RPMI7951 (cell line): ENCODE measurements around the gene MPRIP. TPM values are rescaled to one million over a fixed set of nuclear protein-coding genes. Genes with fewer than 3 reads are reported as not detected.

Source experiments
- DNase-seq: peaks from one replicate; pipeline ENCODE4 v3.0.0-alpha.2; 2012; ENCODE audit warnings: low read depth
- total RNA-seq: library from RNA; depleted of rRNA; stranded (reverse); fragments of >200 nt; shearing (Covaris generic); gene quantifications from 2 replicates; pipeline ENCODE4 v1.2.3, GENCODE V29; 2014

Gene MPRIP
- total RNA-seq, 1 experiment from 2014 or later = 86.3 TPM

DNA sequence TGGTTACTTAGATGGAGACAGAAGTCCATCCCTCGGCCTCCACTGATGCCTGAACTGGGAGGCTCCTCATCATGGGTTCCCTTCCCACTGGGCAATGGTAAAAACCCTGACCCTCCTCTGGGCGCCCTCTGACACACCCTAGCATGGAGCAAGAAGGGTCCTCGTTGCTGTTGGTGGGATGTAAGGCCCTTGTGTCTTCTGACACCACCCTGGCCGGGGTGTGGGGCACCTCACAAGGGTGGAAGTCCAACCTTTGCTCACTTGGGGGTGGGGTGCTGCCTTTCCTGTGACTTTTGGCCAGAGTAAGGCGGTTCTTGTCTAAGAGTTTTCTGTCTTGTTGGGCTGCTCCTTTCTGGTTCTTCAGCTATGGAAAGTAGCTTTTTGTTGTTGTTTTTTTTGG lies 28.7 kb downstream of the MPRIP start:
- no peak for DNase-seq

DNA sequence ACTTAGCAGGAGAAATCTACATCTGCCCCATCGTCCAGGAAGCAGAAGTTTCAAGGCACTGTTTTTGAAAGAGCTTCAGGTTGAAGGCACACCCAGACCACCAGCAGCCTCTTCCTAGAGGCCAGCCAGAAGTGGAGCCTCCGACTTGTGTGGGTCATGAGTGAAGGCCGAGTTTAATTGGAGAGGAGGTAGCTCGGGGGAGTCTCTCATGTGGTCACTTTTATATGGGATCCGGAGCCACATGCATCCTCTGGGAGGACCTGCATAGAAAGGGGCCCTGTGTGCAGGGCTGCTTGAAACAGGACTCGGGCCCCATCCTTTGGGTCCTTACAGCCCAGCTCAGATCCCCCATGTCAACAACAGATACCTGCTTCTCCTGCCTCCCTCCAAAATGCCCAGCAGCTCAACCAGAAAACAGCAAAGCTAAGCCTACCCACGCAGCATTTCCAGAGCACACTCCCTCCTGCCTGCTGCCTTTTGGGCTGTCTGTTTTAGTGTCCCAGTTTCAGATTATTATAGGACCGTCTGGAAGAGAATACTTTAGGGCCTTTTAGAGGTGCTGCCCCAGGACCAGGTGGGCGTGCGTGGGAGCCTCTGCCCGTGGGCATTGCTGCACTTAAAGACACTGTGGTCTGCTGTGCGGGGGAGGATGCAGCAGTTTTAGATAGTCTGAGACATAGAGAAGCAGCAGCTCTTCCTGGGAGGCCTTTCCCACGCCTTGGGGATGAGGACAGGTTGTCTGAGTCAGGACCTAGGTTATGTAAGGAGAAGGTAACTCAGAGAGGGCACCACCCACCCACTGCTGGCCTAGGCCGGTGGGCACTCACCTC lies 29.5 kb downstream of the MPRIP start:
- peak; percentile 23 for DNase-seq

DNA sequence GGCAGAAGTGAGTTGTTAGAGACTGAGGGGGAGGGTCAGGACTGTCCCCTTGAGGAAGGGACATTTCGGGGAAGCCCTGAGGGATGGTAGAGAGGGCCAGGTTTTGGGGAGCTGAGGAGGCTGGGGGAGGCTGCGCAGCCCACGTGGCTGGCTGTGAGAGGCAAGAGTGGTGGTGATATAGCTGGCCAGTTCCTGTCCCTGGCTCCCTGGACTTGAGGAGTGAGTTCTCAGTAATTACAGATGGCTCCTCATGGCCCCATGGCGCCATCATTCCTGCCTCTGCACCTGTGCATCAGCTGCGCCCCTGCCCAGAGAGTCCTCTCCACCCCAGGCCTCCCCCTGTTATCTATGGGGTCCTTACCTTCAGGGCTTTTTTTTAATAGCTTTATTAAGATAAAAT lies 30.3 kb downstream of the MPRIP start:
- no peak for DNase-seq

DNA sequence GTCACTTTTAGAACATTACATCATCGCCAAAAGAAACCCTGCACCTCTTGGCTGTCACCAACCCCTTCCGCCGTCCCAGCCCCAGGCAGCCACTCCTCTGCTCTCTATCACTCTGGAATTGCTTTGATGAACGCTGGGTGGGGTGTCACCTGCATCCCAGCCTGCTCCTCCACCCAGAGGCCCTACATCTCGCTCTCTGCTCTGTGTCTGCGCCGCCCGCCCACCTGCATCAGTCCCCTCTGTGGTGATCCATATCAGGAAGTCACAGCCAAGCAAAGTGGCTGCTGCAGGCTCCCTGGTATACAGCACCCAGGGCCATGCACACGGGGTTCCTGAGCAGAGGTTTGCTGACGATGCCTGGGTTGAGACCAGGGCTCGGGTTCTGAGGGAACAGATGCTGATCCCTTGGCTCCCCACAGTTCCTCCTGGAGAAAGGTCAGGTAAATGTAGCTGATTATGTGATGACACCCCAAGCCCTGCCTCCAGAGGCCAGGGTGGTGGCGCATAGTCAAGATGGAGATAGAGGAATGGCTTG lies 30.8 kb downstream of the MPRIP start:
- no peak for DNase-seq

DNA sequence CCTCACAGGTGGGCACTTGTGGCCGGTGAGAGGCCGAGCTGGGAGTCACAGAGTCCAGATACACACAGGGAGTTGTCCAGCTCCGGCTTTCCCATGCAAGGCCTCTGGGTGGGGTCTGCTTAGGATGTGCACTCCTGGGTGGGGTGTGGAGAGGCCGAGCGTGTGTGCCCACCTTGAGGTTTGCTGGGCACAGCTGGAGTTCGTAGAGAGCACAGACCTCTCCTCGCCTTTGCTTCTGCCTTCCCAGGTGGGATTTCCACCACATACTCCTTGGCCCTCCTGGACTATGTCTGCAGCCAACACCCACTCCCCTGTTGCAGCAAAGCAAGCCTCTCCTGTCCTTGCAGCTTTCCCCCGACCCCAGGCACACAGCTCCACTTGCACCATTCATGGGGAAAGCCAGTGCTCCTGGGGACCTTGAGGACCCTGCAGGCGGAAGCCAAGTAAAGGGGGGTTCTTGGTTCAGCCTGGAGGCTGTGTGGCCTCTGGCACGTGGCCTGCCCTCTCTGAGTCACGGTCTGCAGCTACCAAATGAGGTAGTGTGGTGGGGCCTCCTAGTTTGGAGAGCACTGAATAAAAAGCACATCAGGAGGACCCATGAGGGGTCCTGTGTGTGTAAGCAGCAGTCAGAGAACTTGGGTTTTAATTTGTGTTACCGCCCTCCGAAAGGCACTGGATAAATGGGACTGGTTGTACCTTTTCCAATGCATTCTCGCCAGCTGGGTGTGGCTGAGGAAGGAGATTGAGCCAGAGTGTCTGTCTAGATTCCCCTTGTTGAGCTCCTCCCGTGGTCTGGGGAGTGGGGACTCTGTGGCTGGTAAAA lies 31.5 kb downstream of the MPRIP start:
- peak; percentile 58 for DNase-seq

DNA sequence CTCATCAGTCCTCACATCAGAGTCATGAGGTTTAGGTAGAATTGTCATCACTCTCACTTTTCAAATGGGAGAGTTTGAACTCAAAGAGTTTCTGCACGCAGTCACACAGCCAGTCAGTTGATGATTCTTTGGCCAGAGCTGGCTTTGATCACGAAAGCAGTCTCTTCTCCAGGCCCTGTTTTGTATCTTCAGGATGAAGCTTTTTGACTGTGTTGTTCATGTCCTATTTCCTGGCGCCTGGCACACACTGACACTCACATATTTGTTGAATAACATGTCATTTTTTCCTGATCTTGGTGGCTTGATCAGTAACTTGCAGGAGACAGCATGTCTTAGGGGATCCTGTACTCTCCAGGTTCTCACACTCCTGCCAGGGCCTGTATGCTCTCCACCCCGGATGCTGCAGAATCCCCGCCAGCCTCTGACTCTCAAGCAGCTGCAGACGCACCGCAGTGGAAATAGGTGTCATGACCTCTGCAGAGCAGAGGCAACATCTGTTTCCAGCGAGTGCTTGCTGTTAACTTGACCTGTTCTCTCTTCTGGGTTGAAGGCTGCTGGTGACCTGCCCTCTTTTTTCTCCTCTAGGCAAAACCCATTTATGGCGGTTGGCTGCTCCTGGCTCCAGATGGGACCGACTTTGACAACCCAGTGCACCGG lies 33.0 kb downstream of the MPRIP start:
- DNase-seq = peak; percentile 90

DNA sequence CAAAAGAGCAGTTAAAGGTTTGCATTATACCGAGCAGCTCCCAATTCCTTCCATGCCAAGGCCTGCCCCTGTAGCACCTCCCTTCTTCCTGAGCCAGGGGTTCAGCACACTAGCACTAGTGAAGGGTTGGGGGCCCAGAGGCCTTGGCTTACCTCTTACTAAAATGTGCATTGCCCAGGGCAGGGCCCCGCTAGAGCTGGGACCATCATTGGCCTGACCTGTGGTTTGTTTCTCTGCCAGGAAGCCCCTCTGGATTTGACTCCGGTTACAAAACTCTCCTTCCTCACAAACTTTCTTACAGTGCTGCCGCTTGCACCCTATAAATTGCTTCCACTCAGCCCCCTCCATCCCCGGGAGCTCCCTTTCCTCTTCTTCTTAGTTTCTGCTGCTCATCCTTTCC lies 33.8 kb downstream of the MPRIP start:
- no peak for DNase-seq

DNA sequence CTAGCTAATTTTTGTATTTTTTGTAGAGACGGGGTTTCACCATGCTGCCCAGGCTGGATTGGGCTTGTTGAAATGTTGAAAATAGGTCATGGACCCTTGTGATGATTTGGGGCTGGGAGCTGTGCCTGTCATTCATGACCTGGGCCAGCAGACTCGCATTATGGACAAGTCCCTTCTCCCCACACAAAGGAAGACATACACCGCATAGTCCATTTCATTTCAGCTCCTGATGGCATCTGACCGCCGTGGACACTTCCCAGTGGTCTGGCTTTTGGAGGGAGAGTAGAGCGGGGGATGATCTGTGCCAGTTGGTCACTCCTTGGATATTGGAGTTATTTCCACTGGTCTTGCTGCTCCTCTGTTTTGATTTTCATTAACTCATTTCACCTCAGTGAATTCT lies 34.8 kb downstream of the MPRIP start:
- no peak for DNase-seq

DNA sequence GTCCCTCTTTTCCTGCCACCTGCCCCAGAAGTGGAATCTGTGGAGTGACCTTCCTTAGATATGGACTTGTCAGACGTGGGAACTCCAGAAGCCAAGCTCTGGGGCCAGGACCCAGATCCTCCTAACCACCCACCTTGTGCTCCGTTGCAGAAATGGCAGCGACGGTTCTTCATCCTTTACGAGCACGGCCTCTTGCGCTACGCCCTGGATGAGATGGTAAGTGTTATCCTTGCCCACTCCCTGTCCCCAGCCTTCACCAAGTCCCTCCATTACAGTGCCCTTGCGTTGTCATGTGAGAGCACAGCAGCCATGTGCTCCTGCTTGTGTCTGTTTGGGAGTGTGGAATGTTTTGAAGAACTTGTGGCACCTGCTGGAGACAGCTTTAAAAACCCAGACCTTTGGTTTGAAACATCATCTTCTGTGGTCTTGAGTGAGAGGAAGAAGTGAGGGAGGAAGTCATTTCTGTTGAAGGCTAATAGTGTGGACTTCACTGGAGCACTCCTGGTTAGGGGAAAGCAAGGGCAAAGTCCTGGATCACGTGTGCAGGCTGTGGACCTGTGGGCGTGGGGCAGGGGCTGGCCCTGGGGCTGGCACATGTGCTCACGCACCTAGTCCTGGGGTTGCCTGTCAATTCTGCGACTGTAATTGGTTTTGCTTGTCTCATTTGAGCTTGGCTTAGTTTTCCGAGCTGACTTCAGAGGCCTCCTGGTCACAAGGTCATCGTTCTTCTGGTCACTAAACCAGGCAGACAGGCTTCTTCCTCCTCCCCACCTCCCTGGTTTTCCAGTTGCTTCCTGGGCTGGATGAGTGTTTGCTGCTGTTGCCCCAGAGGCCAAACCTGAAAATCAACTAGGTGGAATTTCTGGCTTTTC lies 35.8 kb downstream of the MPRIP start:
- no peak for DNase-seq

DNA sequence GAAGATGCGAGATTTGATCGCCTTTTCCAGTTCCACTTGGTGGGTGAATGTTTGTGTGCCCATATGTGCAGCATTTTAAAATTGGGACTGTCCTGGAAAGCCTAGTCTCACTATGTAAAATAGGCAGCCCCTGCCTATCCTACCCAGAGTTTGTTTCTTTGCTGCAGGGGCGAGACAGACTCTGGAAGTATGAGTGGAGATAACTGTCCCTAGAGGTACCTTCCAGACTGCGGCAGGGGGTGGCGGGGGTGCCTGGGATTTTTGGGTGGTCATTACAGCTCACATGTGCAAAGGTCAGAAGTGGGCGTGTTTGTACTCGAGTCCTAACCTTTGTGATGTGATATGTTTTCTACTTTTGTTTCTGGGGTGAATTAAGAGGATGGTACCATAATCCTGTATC lies 36.6 kb downstream of the MPRIP start:
- DNase-seq = no peak

DNA sequence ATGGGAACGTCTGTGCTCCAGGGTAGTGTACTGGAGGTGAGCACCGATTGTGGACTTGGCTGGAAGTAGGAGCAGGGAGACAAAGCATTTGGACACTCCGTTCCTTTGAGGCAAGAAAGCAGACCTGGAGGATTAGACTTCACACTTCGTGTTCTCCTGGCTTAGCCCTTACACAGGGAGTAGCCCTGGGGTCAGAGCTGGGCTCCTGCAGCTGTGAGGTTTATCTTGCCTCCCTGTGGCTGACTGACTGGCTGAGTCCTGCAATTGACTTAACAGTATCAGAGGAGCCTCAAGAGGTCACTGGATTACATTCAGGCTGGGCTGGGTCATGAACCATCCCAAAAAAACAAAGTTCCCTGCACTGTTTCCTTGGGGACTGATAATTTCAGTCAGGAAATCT lies 37.1 kb downstream of the MPRIP start:
- DNase-seq = no peak

DNA sequence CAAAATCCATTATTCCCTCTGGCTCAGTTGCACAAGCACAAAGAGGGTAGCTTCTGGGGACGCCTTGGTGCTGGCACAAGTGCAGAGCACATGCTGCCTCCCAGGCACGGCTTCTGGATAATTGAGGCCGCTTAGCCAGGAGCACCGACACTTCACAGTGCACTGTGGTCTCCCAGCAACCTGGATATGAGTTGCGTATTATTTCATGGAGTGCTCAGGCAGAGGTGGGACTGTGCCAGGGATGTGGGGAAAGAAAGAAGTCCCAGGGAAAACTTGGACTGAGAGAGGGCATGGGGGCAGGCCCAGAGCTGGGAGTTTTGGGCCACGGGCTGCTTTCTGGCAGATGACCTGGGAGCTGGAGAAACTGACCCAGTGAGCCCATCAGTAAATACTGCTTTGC lies 37.5 kb downstream of the MPRIP start:
- DNase-seq = no peak

DNA sequence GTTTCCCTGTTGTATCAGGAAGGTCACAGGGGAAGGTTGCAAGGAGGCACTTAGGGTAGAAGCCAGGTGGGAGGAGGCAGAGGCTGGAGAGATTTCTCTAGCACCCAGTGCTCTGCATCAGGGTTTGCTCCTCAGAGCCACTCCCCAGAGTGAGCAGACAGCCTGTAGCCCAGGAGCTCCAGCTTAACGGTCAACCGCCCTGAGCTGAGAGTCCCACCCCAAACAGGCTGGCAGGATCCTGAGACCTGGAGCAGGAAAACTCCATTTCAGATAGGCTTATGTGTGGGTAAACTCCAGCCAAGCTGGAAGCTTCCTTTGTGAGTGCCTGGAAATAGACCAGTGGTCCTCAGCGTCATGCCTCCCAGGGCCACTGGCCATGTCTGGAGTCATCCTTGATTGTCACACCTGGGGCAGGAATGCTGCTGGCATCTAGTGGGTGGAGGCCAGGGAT lies 37.9 kb downstream of the MPRIP start:
- no peak for DNase-seq

DNA sequence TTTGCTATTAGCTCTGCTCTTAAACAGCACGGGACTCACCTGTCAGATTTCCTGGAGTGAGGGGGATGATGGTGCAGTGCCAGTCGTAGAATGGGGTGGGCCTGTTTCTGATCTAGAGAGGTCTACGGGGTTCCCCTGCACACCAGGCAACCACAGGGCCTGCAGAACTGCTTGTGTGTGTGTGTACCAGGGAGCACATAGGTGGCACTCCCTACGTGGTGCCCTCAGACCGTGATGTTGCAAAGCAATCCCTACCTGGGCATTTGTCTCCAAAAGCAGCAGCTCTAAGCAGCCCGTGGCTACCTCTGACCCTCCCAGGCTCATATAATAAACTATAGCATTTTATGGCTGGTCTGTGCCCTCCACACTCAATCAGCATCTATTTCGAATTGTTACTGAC lies 38.5 kb downstream of the MPRIP start:
- no peak for DNase-seq

DNA sequence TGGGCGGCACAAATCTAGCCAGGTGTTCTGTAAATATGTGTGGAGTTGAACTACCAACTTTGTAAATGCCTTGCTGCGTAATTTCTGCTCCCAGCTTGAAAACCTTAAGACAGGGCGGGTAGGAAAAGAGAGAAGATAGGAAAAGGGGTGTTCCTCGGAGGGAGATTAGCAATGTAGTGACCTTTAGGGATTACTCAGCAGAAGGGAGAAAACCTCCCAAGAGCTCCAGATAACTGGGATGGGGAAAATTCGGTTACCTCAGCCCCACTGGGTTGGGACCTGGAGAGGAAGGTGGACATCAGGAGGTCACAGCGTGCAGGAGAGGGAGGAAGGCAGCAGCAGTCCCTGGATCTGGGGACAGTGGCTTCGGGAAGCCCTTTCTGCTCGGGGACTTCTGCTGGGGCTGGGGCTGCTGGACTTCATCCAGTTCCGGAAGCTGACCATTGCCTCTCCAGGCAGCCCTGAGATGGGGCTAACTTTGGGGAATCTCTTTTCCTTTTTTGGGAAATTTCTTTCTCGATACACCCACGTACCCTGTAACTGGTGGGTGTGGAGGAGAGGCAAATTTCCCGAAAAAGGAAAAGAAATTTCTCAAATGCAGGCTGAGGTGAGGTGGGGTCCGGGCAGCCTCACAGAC lies 39.2 kb downstream of the MPRIP start:
- no peak for DNase-seq

DNA sequence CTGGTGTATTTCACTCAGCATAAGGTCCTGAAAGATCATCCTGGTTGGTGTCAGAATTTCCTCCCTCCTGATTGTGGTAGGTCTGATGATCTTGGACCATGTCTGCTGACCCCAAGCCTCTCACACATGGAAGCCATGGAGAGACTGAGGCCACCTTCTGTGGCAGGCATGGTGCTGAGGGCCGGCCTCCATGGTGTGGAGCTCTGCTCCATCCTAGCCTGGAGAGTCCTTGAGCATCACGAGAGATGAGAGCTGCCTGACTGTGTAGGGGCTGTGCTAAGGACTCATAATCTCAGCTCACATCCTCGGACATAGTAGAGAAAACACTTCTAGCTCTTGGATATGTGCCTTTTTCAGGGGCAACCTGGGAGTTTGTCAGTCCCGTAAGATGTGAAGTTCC lies 40.6 kb downstream of the MPRIP start:
- DNase-seq = no peak

DNA sequence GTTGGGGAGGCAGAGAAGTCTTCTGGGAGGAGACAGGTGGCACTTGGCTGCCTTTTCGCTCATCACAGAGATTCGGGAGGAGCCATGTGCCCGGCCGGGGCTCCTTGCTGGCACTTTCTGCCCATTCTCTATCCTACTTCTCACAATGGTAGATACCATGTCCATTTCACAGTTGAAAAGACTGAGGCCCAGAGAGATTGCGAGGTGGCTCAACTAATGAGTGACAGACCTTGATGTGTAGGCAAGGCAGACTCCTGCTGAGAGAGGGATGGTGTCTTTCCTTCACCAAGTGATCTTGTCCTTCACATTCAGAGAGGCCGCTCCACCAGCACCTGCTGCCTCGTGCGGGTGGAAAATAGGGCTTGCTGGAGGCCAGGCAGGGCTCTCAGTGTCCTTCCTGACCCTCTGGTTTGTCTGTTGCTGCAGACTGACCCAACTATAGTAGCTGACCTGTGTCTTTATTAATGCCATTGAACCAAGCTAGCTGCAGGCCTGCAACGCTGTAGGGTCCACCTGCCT lies 42.1 kb downstream of the MPRIP start:
- DNase-seq = no peak

DNA sequence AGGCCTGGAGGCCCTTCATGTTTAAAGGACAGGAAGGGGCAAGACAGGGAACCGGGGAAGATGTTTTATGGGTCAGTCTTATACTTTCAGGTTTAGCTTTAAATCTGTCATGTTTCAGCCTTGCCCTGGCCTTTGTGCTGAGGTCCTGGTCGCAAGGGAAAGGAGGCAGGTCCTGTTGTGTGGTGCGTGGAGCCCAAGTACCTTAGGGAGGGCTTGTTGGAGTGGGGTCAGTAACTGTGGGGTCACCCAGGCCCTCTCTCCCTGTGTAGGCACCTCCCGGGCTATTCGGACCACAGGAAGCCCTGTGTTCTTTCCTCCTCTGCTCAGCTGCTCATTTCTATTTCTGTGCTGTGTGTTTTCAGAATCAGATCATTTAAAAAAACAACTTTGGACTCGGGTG lies 42.7 kb downstream of the MPRIP start:
- no peak for DNase-seq

DNA sequence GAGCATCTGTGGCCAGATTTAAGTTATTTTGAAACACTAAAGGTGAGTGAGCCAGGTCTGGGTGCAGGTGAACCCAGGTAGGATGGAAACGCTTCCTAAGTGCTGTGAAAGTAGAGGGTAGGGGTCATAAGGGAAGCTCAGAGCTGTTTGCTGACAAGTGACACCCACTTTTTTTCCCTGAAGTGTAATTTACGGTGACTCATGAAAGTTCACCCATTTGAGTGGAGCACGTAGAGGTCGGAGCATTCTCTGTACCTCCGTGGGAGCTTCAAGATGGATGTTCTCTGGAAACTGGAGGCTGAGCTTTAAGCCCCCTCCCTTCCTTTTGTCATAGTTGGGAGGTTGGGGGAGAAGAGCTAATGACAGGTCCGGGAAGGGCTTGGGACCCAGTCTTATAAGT lies 44.3 kb downstream of the MPRIP start:
- no peak for DNase-seq

DNA sequence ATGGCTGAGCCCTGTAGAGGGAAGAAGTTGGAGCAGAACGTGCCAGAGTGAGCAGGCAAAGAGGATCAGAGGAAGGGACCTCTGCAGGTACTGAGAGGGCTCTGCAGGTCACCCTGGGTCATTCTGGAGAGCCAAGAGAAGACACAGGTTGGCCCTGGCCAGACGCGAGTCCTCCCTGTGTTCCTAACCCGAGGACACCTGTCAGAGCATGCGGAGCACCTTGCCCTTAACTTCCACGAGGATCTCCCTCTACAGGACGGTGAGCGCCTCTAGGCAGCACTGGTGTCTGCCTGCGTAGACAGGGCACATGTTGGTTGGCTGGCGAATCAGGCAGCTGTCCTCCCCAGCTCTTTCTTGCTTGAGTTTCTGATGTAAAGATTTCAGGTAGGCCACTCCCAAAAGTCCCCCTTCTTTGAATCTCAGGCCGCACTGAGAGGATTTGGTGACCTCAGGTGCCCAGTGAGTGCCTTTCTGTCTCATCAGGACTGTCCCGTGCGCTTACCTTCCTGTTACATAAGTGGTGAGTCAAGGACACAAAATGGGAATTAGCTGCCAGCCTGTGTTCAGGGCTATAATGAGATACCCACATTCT lies 45.3 kb downstream of the MPRIP start:
- DNase-seq = no peak
